Embryonic facial prominence (tissue), 1 donor: Measurements from ENCODE around the gene GGN.
"Not testable (repeated sequence)": the region's sequence is repeated elsewhere in the genome, so short reads cannot be mapped to it uniquely, and the experiment has no call there.

Experiments used
- DNase-seq: peaks from one replicate; pipeline ENCODE4 v3.0.0-alpha.2; 2016; ENCODE audit errors: extremely low spot score

GGN gene, protein sequence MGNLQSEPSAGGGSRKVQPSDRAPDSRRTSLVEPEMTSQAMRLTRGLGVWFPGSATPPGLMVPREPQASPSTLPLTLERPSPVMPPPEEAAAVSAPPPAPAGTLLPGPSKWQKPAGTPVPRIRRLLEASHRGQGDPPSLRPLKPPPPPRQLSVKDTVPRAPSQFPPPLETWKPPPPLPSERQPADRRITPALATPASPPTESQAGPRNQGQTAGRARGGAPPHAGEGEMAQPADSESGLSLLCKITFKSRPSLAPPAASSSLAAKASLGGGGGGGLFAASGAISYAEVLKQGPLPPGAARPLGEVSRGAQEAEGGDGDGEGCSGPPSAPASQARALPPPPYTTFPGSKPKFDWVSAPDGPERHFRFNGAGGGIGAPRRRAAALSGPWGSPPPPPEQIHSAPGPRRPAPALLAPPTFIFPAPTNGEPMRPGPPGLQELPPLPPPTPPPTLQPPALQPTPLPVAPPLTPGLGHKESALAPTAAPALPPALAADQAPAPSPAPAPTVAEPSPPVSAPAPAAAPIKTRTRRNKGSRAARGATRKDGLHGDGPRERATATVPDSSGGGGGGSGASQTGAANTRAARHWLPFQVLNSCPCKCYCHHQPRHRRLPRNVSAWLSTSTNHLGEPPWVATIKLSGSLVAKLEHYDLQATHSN

DNA sequence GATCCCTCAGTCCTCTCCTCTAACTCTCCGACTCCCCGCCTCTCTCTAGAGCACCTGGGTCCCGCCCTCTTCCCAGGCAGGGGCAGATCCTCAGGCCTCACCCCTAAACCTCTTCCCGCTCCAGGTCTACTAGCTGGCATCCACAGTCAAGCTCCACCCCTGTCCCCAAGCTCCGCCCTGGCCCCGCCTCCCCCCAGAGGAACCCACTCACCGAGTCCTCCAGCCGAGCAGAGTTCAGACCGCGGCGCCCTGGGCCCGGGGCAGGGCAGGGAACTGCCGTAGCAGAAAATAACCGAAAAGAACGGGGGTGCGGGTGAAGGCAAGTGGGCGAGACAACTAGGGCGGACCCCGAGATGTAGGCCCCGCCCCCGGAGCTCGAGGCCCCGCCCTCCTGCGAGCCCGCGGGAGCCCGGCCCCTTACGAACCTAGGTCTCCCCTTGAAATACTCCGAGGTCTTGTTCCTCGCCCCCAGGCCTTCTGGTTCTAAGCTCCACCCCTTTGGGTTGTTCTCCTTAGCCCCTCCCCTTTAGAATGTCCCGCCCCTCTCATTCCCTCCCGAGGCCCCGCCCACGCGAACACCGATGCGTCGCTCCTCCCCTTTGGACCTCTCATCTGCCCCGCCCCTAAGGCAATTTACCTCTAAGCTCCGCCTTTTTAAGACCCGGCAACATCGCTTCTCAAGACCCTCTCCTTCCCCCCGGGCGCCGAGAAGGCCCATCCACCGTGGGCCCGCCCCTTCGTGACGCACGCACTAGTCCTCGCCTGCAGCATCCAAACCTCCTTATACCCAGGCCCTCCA is at the start of gene GGN:
Gene GGN (minus strand): TSS at position 485 of the 799 bp plus-strand sequence. CDS start 773 bp downstream, outside the sequence.
- DNase-seq, result no peak

DNA sequence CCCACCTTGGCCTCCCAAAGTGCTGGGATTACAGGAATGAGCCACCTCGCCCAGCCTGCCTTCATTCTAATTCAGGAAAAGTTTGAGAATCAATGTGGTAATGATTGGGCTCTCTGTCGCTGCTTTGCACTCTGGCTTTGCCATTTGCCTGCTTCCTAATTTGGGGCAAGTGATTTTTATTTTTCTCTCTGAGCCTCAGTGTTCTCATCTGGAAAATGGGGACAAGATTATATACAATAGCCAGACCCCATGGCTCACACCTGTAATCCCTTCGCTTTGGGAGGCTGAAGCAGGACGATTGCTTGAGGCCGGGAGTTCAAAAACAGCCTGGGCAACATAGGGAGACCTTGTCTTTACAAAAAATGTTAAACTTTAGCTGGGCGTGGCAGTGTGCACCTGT is 49.5 kb upstream of the GGN start:
- DNase-seq, result no peak

DNA sequence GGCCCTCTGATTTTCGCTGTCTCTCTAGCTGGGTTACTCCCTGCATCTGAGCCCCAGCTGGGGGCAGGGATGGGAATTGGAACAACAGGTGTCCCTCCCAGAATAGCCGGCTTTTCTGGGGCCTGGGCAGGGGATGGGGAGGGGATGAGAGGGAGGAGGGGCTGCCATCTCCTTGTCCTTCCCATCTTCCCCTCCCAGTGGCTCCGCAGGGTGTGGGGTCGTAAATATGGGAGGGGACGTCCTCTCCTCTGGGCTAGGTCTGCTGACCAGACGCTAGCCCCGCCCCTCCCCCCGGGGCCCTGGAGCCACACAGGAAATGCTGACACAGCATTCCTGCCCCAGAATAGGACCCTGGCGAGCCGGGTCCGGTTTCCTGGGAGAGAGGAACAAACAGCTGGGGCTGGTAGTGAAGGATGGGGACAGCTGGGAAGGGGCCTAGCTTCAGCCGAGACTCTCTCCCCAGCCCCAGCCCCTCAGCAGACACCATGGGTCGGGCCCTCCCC is 46.8 kb upstream of the GGN start:
- DNase-seq, result no peak

DNA sequence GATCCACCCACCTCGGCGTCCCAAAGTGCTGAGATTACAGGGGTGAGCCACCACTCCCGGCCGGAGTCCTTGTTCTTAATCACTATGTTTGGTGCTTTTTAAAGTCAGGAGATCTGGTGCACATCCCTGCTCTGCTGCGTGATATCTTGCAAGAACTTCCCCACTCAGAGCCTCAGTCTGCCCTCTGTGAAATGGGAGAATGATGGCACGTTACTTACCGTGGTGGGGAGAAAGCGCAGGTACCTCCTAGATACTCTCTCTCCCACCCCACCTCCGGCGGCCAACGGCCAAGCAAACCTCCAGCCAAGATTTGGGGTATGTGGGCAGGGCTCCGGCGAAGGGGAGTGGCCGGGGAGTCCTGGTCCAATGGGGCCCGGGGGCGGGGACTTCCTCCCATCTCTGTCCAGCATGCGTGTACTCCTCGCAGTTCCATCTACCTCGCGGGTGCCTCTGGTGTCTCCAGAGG is 45.5 kb upstream of the GGN start, which contains the start of gene RYR1:
Gene RYR1 (plus strand): TSS at position 424 of the 466 bp plus-strand sequence. CDS start 139 bp downstream, outside the sequence.
- DNase-seq, result no peak

DNA sequence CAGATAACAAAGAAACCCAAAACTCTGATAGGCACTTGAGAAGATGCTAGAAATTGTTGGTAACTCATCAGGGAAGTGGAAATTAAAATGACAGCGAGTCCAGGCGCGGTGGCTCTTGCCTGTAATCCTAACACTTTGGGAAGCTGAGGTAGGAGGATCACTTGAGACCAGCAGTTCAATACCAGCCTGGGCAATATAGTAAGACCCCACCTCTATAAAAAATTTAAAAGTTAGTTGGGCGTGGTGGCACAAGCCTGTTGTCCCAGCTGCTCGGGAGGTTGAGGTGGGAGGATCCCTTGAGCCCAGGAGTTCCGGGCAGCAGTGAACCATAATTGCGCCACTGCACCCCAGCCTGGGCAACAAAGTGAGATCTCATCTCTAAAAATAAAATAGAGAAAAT is 43.1 kb upstream of the GGN start:
- no peak for DNase-seq

DNA sequence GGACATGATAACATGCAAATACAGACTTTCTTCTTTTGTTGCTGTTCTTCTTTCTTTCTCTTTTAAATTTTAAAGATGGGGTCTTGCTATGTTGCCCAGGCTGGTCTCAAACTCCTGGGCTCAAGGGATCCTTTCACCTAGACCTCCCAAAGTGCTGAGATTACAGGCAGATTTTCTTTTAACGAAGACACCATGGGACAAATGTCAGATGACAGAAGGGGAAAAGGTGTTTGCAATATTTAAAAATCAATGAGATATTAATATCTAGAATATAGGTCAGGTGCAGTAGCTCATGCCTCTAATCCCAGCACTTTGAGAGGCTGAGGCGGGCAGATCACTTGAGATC is 42.0 kb upstream of the GGN start:
- no peak for DNase-seq

DNA sequence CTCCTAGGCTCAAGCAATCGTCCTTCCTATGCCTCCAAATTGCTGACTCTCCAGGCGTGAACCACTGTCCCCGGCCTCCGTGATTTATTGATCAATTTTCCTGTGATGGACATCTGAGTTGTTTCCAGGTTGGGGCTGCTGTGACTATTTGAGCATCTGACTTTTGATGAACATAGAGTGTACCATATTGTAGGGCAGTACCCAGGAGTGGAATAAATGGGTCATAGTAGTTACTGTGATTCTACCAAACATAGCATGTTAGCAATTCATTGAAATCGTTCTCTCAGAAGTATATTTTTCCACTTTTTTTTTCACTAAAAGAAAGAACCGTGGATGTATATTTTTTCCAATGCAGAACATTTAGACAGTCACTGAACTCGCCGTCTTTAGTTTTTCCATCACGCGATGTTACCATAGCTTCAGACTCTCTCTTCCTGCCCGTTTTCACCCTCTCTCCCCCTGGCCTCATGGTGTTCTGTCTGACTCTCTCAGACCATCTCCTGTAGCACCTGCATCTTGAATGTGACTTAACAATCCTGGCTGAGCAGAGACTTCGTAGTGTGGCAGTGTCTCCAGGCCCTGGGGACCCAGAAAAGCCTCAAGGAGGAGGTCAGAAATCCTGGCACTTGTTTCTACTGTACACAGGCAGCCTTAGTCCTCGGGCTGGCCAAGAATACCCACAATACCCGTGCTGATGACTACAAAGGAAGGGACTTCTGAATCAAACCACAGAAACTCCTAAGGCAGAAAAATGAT is 41.4 kb upstream of the GGN start:
- no peak for DNase-seq

DNA sequence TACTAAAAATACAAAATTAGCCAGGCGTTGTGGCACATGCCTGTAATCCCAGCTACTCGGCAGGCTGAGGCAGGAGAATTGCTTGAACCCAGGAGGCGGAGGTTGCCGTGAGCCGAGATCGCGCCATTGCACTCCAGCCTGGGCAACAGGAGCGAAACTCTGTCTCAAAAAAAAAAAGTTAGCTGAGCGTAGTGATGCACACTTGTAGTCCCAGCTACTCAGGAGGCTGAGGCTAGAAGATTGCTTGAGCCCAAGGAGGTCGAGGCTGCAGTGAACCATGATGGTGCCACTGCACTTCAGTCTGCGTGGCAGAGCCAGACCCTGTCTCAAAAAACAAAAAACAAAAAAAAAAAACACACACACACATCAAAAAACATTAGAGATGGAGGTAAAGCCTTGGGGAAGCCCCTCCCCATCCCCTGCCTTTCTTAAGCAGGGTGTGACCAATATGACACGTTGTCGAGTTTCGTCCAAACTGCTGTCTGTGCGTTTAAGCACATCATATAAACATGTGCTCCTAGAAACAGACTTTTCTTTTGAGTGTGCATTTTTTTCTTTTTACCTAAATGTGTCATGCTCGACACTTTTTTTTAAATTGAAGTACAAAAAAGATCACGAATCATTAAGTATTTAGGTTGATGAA is 39.3 kb upstream of the GGN start:
- not testable (repeated sequence) for DNase-seq

DNA sequence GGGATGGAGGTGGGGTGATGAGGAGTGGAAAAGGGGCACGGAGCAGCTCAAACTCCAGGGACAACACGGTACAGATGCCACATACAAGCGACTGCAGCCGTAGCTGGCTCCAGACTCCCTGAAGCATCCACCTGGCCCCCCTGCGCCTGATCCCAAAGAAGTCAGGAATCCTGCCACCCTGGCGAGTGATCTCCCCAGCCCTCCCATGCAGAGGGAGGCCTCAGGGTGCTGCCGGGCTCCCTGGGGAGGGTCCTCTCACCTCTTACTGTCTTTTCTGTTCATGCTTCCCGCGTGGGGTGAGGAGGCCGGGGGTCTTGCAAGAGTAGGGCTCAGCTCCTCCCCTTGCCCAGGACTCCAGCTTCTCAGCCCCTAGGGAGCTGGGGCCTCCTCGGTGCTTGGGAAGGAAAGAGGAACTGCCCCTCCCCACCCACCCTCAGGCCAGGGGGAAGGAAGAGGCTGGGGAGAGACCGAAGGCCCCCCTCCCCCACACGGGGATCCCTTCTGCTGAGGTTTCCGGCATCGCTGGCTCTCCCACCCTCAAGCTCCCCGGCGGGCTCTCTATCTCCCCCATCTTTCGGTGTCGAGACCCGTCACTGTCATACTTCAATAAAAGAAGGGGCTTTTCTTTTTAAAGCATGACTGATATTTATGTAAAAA is 38.1 kb upstream of the GGN start, which contains the start of gene RASGRP4:
Gene RASGRP4 (minus strand): TSS at position 410 of the 657 bp plus-strand sequence. CDS start 128 bp downstream, at position 282.
- no peak for DNase-seq

DNA sequence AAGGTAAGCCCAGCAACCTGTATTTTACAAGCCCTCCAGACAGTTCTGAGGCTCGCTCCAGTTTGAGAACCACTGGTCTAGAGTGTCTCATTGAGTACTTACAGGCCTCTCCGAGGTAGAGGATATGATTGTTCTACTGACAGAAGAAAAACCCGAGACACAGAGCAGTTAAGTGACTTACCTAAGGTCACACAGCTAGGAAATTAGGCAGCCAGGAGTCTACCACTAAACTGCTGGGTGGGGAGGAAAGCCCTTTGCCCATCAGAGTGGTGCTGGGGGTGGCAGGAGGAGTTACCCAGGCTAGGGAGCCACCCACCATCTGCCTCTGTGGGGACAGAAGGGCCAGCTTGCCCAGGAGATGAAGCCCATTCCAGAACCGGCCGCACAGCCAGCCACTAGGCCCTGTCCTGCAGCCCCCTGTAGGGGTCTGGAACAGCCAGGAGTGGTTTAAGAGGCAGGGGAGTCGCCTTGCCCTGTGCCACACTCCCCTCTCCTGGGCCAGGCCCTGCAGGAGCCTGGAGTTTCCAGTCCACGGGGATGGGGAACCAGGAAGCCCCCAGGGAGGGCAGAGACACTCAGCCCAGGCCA is 37.5 kb upstream of the GGN start:
- no peak for DNase-seq

DNA sequence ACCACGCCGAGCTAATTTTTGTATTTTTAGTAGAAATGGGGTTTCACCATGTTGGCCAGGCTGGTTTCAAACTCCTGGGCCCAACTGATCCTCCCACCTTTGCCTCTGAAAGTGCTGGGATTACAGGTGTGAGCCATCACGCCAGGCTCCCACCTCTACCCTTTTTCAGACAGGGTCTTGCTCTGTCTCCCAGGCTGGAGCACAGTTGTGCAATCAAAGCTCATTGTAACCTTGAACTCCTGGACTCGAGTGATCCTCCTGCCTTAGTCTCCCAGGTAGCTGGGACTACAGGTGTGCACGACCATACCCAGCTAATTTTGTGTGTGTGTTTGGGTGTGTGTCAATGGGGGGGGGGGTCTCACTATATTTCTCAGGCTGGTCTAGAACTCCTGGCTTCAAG is 36.4 kb upstream of the GGN start:
- no peak for DNase-seq

DNA sequence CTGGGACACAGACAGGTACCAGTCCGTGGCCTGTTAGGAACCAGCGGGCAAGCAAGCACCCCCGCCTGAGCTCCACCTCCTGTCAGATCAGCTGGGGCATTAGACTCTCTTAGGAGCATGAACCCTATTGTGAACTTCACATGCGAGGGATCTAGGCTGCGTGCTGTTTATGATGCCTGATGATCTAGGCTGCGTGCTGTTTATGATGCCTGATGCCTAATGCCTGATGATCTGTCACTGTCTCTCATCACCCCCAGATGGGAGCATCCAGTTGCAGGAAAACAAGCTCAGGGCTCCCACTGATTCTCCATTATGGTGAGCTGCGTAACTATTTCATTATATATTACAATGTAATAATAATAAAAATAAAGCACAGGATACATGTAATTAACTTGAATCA is 34.6 kb upstream of the GGN start:
- no peak for DNase-seq

DNA sequence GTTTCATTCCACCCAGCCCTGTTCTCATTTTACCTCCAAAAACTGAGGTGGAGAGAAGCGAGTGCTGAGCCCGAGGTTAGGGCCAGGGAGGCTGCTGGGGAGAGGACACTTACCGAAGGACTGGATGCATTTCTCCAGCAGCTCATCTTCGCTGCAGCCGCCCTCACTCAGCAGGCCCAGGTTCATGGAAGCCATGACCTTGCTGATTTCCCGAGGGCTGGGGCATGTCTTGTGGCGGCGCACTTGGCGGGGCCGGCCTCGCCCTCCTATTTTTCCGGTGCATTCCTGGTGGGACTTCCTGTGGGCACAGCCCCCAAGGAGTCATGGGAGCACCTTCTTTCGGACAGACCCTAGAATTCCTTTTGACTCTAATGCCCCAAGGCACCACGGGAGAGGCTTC is 34.0 kb upstream of the GGN start:
- no peak for DNase-seq

DNA sequence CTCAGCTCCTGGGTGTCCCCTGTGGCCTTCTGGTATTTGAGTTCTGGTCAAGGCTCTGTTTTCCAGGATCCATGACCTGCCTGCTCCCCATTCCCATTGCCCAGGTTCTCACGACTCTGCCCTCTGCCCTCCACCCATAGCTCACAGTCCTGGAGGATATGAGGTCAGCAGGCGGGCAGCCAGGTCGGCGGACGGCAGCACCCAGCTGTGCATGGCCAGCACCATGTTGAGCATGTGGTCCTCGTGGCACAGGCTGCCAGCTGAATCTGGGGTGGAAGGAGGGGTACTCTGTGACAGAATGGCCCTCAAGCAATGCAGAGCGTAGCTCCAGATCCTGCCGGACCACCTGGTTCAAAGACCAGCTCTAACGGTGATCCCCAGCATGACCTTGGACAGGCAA is 33.1 kb upstream of the GGN start:
- no peak for DNase-seq

DNA sequence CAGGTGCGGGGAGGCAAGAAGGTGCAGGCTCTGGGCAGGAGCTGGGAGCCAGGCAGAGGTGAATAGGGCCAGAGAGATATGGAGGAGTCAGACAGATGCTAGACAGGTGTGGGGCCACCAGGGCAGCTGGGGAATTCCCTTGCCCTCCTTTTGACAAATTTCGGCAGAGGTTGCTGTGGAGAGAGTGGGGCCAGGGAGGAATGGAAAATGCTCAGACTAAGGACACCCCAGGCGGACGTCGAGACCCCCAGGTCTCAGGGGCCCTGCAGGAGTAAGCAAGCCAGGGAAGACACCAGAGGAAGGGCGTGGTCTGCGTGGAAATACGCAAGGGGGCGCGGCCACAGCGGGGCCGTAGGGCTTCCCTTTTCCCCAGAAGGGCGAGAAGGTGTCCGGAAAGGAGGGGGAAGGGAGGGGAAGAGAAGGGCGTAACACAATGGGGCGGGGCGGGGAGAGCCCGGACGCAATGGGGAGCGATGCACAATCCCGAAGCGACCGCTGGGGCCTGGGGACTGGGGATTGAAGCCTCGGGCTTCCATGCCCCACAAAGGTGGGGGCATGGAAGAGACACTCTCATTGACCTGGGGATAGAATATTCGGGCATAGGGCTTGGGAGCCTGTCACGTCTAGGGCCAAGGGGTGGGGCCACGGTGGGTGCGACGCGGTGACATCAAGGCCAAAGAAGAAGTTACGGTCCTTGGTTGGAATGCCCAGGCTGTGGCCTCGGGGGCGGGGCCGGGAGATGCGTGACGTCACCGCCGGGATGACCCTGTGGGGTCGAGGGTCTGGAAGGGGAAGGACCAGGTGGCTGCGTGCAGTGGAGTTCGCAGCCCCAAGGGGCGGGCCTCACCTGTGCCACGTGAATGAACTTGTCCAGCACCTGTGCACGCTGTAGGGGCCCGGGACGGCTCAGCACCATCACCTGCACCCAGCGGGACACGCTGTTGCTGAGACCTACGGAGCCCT is 30.0 kb upstream of the GGN start:
- DNase-seq, result no peak

DNA sequence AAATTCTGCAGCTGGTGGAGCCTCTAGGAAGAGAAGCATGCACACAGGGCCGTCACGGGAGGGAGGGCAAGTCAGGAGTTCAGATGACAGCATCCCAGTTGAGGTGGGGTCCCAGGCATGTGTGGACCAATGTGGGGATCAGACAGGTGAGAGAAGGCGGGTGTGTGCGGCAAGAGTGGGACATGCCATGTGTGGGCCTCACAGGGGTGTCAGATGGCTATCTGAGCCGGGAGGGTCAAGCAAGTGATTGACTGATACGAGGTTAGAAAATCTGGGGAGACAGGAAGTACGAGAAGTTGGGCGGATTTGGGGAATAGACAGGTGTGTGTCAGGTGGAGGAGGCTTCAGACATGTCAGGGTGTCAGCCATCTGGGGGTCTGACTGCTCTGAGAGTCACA is 29.3 kb upstream of the GGN start:
- no peak for DNase-seq

DNA sequence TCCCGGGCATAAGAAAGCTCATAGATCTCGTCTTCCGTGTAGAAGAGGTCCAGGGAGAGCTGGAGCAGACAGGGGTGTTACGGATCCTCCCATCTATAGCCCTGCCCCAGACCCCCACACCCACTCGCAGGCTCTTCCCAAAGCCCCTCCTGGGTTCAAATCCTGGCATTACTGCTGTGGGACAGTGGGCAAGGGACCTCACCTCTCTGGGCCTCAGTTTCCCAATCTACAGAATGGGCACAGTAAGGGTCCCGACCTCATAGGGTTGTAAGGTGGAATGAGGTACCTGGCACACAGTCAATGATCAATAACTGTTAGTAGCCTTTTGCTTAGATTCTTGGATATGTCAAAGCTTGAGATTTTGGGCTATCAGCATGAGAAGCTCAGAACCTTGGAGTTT is 25.6 kb upstream of the GGN start:
- DNase-seq, result no peak

DNA sequence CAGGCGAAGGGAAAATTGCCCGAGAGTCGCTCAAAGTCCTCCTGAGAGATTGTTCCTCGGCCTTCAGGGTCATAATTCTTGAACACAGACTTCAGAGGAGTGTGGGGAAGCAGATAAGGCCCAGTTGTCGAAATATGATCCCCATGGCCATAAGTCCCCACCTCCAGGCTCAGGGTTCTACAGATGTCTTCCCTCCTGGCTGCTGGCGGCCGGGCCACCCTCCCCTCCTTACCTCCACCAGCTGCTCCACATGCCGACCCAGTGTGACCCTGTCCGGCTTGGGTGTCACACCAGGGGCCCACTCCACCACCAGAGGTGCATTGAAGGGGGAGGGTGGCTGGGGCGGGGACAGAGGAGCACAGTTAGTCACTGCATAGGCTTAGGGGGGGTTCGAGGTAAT is 25.1 kb upstream of the GGN start:
- no peak for DNase-seq

DNA sequence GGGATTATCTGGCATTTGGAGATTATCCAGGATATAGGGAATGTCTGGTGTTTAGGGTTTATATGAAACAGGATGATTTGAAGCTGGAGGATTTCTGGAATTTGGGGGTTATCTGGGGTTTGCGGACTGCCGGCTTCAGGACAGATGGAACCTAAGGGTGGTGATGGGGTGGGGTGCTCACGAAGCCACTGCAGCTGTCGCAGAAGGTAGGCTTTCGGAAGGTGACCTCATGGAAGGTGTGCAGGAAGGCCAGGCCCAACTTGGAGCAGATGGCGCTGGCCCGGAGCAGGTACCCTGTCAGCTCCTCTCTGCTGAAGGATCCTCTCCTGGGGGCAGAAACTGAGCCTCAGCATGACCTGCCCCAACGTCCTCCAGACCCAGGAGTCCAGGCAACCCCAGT is 24.7 kb upstream of the GGN start:
- no peak for DNase-seq
